CD4-positive, alpha-beta T cell (primary cell): ENCODE results near the gene CALR. TPM values are rescaled to one million over a fixed set of nuclear protein-coding genes. Genes with fewer than 3 reads are reported as not detected.
"Not testable (repeated sequence)": the region's sequence is repeated elsewhere in the genome, so short reads cannot be mapped to it uniquely, and the experiment has no call there.

Experiments
- ATAC-seq: fragments of 200-7000 bp; cut with Tn5 transposase; one replicate; pipeline ENCODE4 v1.10.0; 2022; ENCODE audit warnings: mild to moderate bottlenecking; ENCODE audit not compliant: poor library complexity
- CTCF ChIA-PET: fragments of 350-600 bp; sonication (Branson Sonifier 250); formaldehyde crosslinking; loops from one replicate; lab custom pipeline; 2021; ENCODE audit warnings: antibody characterized with exemption, inconsistent platforms; lab: Charles Lee
- POLR2A ChIA-PET: fragments of 350-600 bp; sonication (Branson Sonifier 250); formaldehyde crosslinking; loops from one replicate; lab custom pipeline; 2021; ENCODE audit warnings: antibody characterized with exemption, inconsistent platforms; lab: Charles Lee
- DNase-seq, 14 experiments: peaks; one replicate each; pipeline ENCODE4 v3.0.0-alpha.2; 2013 to 2020; ENCODE audit warnings: mixed read lengths in 2 of 14
- H3K27ac ChIP-seq, 2 donors: one replicate each; pipeline versions ENCODE4 v1.5.1 to v1.7.0; 2013; ENCODE audit warnings: low read length in 2 of 2, low read depth in 1 of 2, mild to moderate bottlenecking in 1 of 2
- H3K27me3 ChIP-seq, 2 experiments: 1 replicate in 1 of 2; 2 replicates in 1 of 2; pipeline versions ENCODE4 v1.6.1 to v1.7.0; 2013; ENCODE audit warnings: low read length in 2 of 2, control low read depth in 1 of 2, mild to moderate bottlenecking in 1 of 2, moderate library complexity in 1 of 2; ENCODE audit not compliant: insufficient read depth in 2 of 2, control insufficient read depth in 1 of 2
- H3K36me3 ChIP-seq: one replicate; pipeline ENCODE4 v1.6.1; 2013; ENCODE audit warnings: low read length, control low read depth; ENCODE audit not compliant: insufficient read depth
- H3K4me1 ChIP-seq: one replicate; pipeline ENCODE4 v1.6.1; 2013; ENCODE audit warnings: low read length, control low read depth; ENCODE audit not compliant: insufficient read depth
- H3K4me3 ChIP-seq: one replicate; pipeline ENCODE4 v1.5.1; 2013; ENCODE audit warnings: mild to moderate bottlenecking, low read length, moderate library complexity
- H3K9me3 ChIP-seq, 2 experiments: 1 replicate in 1 of 2; 2 replicates in 1 of 2; pipeline versions ENCODE4 v1.6.1 to v1.7.0; 2013; ENCODE audit warnings: low read length in 2 of 2, mild to moderate bottlenecking in 2 of 2, control low read depth in 1 of 2, moderate library complexity in 1 of 2; ENCODE audit not compliant: control insufficient read depth in 1 of 2, insufficient read depth in 1 of 2
- H3K27ac Mint-ChIP-seq: one replicate; pipeline ENCODE4 v1.8.0; 2020; ENCODE audit warnings: mixed read lengths
- H3K27me3 Mint-ChIP-seq: one replicate; pipeline ENCODE4 v1.8.0; 2021; ENCODE audit warnings: mixed read lengths
- H3K36me3 Mint-ChIP-seq: one replicate; pipeline ENCODE4 v1.8.0; 2021; ENCODE audit warnings: low read depth, mixed read lengths
- H3K4me1 Mint-ChIP-seq: one replicate; pipeline ENCODE4 v1.8.0; 2021; ENCODE audit warnings: low read depth, mixed read lengths
- H3K4me3 Mint-ChIP-seq: one replicate; pipeline ENCODE4 v1.8.0; 2020; ENCODE audit warnings: mild to moderate bottlenecking, mixed read lengths
- H3K9me3 Mint-ChIP-seq: one replicate; pipeline ENCODE4 v1.8.0; 2020; ENCODE audit warnings: mixed read lengths
- CTCF ChIP-seq: fragments of 200-600 bp; IDR thresholded peaks from one replicate; pipeline ENCODE4 v1.8.0; 2022; ENCODE audit warnings: antibody characterized with exemption, mild to moderate bottlenecking
- intact Hi-C, 2 experiments: fragments of 100-400 bp; cut with DNase I in 1 of 2; cut with micrococcal nuclease in 1 of 2; formaldehyde crosslinking; loops; one replicate each; pipeline versions ENCODE4 v1.15.1 to v1.9.0; 2023 to 2025; cut with DNase I, micrococcal nuclease
- total RNA-seq, 174 experiments: library from RNA in 2 of 174; stranded (reverse) in 2 of 174; gene quantifications; one replicate each; pipeline ENCODE4 v1.2.3 and lab custom pipeline; 2021 to 2026

The CALR gene
- total RNA-seq, 2 experiments from 2014 or later, result 558 to 559 TPM

GRCh38 chr19:12955996-12956395, 17.6 kb downstream of the CALR start:
- intact Hi-C loops, result loop anchor here in 1 of 2 experiments (2.0 kb wide), 1 partner anchor 65 kb away; the partner anchor contains the start of gene GCDH
- H3K4me1 Mint-ChIP-seq, result peaks cover 19% of the 10 kb centered on the region
- no peak for ATAC-seq
- H3K36me3 Mint-ChIP-seq, result peaks cover 41% of the 10 kb centered on the region
- peaks cover 36% of the 10 kb centered on the region for H3K36me3 ChIP-seq
- ChIA-PET POLR2A (interaction anchor here (1.1 to 2.4 kb wide), 4 partner anchors 9 to 65 kb away, joined by 6 to 11 read pairs (median 8); partner anchors contain the start of genes CALR, GCDH and RAD23A), CTCF (interaction anchor here (5.5 kb wide), 1 partner anchor 9 kb away, joined by 30 read pairs; no protein-coding TSS in a partner anchor)
- peaks cover 38% of the 10 kb centered on the region for H3K4me1 ChIP-seq
- no peaks in the 10 kb centered on the region for H3K27me3 ChIP-seq
- DNase-seq, result no peak
- H3K27ac Mint-ChIP-seq, result peak overlapping the region; percentile 88
- H3K4me3 Mint-ChIP-seq, result peak overlapping the region; percentile 84
- H3K4me3 ChIP-seq, result peak overlapping the region; percentile 91
- TF ChIP-seq CTCF, result no peak
- no peaks in the 10 kb centered on the region for H3K9me3 ChIP-seq
- H3K9me3 Mint-ChIP-seq, result no peaks in the 10 kb centered on the region
- no peaks in the 10 kb centered on the region for H3K27me3 Mint-ChIP-seq
- peak overlapping the region in 1 of 2 donors; percentile 62 for H3K27ac ChIP-seq

- intact Hi-C loops, result loop anchor here in 1 of 2 experiments (2.0 kb wide), 1 partner anchor 66 kb away; the partner anchor contains the start of gene GCDH
- ChIA-PET POLR2A (interaction anchor here (0.6 to 1.8 kb wide), 8 partner anchors 9 to 1069 kb away, joined by 3 to 11 read pairs (median 5); partner anchors contain the start of genes CALR, GCDH, JUNB and RAD23A), CTCF (interaction anchor here (5.5 kb wide), 1 partner anchor 8 kb away, joined by 30 read pairs; no protein-coding TSS in a partner anchor)
- peak within 1 kb of the TSS; percentile 91 for H3K4me3 ChIP-seq
- H3K9me3 ChIP-seq, result no peaks in the 10 kb centered on the region
- peaks cover 29% of the 10 kb centered on the region for H3K36me3 ChIP-seq
- Mint-ChIP-seq H3K4me3 (peak within 1 kb of the TSS; percentile 90), H3K27me3 (no peaks in the 10 kb centered on the region), H3K9me3 (no peaks in the 10 kb centered on the region), H3K4me1 (peaks cover 19% of the 10 kb centered on the region), H3K27ac (peak within 1 kb of the TSS; percentile 88), H3K36me3 (peaks cover 33% of the 10 kb centered on the region)
- ATAC-seq, result peak; percentile 96
- H3K27me3 ChIP-seq, result no peaks in the 10 kb centered on the region
- TF ChIP-seq CTCF, result no peak
- peak; percentile 65 to 89 (median 78) for DNase-seq
- H3K27ac ChIP-seq, result peak within 1 kb of the TSS; percentile 62 to 82
- H3K4me1 ChIP-seq, result peaks cover 38% of the 10 kb centered on the region
Measured at GRCh38 chr19:12956446-12957388, 18.3 kb downstream of the CALR start, which contains the start of gene GADD45GIP1. TSS of gene GADD45GIP1 (minus strand) at chr19:12957223. CDS start at chr19:12957212, 11 bp downstream.

DNA sequence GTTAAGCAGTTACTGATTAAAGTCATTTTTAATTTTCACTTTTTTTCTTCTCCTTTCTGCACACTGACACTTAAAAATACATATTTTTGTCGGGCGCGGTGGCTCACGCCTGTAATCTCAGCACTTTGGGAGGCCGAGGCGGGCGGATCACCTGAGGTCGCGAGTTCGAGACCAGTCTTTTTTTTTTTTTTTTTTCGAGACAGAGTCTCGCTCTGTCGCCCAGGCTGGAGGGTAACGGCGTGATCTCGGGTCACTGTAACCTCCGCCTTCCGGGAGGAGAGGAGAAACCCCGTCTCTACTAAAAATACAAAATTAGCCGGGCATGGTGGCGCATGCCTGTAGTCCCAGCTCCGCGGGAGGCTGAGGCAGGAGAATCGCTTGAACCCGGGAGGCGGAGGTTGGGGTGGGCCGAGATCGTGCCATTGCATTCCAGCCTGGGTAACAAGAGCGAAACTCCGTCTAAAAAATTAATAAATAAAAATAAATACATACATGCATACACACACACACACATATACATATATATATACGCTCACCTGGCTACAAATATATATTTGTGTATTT, 19.1 kb downstream of the CALR start:
- H3K27ac Mint-ChIP-seq, result peak overlapping the region; percentile 88
- H3K4me1 Mint-ChIP-seq, result peaks cover 19% of the 10 kb centered on the region
- DNase-seq, H3K9me3 Mint-ChIP-seq, ATAC-seq, H3K27me3 Mint-ChIP-seq, H3K9me3 ChIP-seq, H3K27me3 ChIP-seq: not testable (repeated sequence)
- POLR2A ChIA-PET, result interaction anchor here (0.7 to 1.8 kb wide), 6 partner anchors 8 to 72 kb away, joined by 4 to 11 read pairs (median 6); partner anchors contain the start of genes CALR, GCDH, RAD23A and SYCE2
- CTCF ChIA-PET, result interaction anchor here (0.7 to 5.5 kb wide), 2 partner anchors 8 to 128 kb away, joined by 3 to 30 read pairs; no protein-coding TSS in a partner anchor
- peaks cover 28% of the 10 kb centered on the region for H3K36me3 Mint-ChIP-seq
- peaks cover 37% of the 10 kb centered on the region for H3K4me1 ChIP-seq
- peak overlapping the region; percentile 90 for H3K4me3 Mint-ChIP-seq
- intact Hi-C loops, result loop anchor here in 1 of 2 experiments (2.0 kb wide), 1 partner anchor 67 kb away; the partner anchor contains the start of gene GCDH
- peak overlapping the region; percentile 91 for H3K4me3 ChIP-seq
- H3K27ac ChIP-seq, result peak overlapping the region; percentile 62 to 82
- H3K36me3 ChIP-seq, result peaks cover 23% of the 10 kb centered on the region
